PC-9 (cell line): Measurements from ENCODE around the gene SH3BP4. TPM values are rescaled to one million over a fixed set of nuclear protein-coding genes. Genes with fewer than 3 reads are reported as not detected.
A peak's percentile ranks its signal among the peaks of the same experiment; 100 is the strongest.

Experiments
- BruUV-seq: library from RNA; stranded (reverse); fragments of 400-500 nt; replicated peaks from 2 replicates; lab custom pipeline; 2021; lab: Mats Ljungman, UMichigan
- CTCF ChIA-PET: fragments of 300-600 bp; sonication (Branson Sonifier 250); formaldehyde crosslinking; loops from one replicate; lab custom pipeline; 2022; ENCODE audit warnings: antibody characterized with exemption; lab: Charles Lee
- POLR2A ChIA-PET: fragments of 300-600 bp; sonication (Branson Sonifier 250); formaldehyde crosslinking; loops from one replicate; lab custom pipeline; 2022; ENCODE audit warnings: antibody characterized with exemption; ENCODE audit not compliant: unreplicated experiment; lab: Charles Lee
- DNase-seq, 2 experiments: peaks; one replicate each; pipeline versions ENCODE4 v3.0.0 to v3.0.0-alpha.2; 2015 to 2022; ENCODE audit warnings: mixed read lengths in 1 of 2
- H2AFZ ChIP-seq: fragments of 200-600 bp; sonication (generic); 2 replicates; pipeline ENCODE4 v1.8.1; 2017; ENCODE audit warnings: antibody characterized with exemption
- H3F3A ChIP-seq: fragments of 200-600 bp; sonication (generic); 2 replicates; pipeline ENCODE4 v1.8.1; 2017; ENCODE audit warnings: antibody characterized with exemption, mild to moderate bottlenecking, low read depth; ENCODE audit not compliant: insufficient read depth
- H3K27ac ChIP-seq: fragments of 200-600 bp; sonication (generic); 2 replicates; pipeline ENCODE4 v1.6.1; 2016; ENCODE audit warnings: mixed run types
- H3K27me3 ChIP-seq: fragments of 200-600 bp; sonication (generic); 2 replicates; pipeline ENCODE4 v1.6.1; 2016; ENCODE audit warnings: low read depth, mixed run types; ENCODE audit not compliant: insufficient read depth
- H3K36me3 ChIP-seq: fragments of 200-600 bp; sonication (generic); 2 replicates; pipeline ENCODE4 v1.6.1; 2016; ENCODE audit warnings: low read depth, mixed run types
- H3K4me1 ChIP-seq: fragments of 200-600 bp; sonication (generic); replicated peaks from 2 replicates; pipeline ENCODE4 v1.6.1; 2016; ENCODE audit warnings: mixed run types; ENCODE audit not compliant: insufficient read depth
- H3K4me2 ChIP-seq: fragments of 200-600 bp; sonication (generic); 2 replicates; pipeline ENCODE4 v1.6.1; 2017; ENCODE audit warnings: mixed run types
- H3K4me3 ChIP-seq: fragments of 200-600 bp; sonication (generic); 2 replicates; pipeline ENCODE4 v1.6.1; 2016; ENCODE audit warnings: mixed run types
- H3K79me2 ChIP-seq: fragments of 200-600 bp; sonication (generic); 2 replicates; pipeline ENCODE4 v1.6.1; 2017; ENCODE audit warnings: low read depth, mixed run types
- H3K9me2 ChIP-seq: fragments of 200-600 bp; sonication (generic); 2 replicates; pipeline ENCODE4 v1.8.1; 2017; ENCODE audit warnings: mild to moderate bottlenecking; ENCODE audit not compliant: insufficient read depth
- H3K9me3 ChIP-seq: fragments of 200-600 bp; sonication (generic); 2 replicates; pipeline ENCODE4 v1.8.1; 2016; ENCODE audit warnings: low read depth; ENCODE audit not compliant: insufficient read depth
- H4K20me1 ChIP-seq: fragments of 200-600 bp; sonication (generic); 2 replicates; pipeline ENCODE4 v1.8.1; 2017; ENCODE audit not compliant: insufficient read depth
- EZH2 ChIP-seq: fragments of 200-600 bp; sonication (generic); IDR thresholded peaks from 2 replicates; pipeline ENCODE4 v1.8.0; 2017; ENCODE audit warnings: antibody characterized with exemption, low read depth
- intact Hi-C: fragments of 100-400 bp; cut with micrococcal nuclease; formaldehyde crosslinking; loops from one replicate; pipeline ENCODE4 v1.10.0; 2022; ENCODE audit not compliant: unreplicated experiment
- total RNA-seq: library from RNA; stranded (reverse); gene quantifications from 2 replicates; pipeline ENCODE4 v1.2.3, GENCODE V29; 2021
- TF ChIP-seq, protein P1 (sequence below): fragments of 200-600 bp; sonication (generic); conservative IDR thresholded peaks from 2 replicates; pipeline ENCODE4 v1.6.1; 2017; ENCODE audit warnings: mixed run types, antibody characterized with exemption, mild to moderate bottlenecking, moderate library complexity

Gene SH3BP4
- total RNA-seq, 1 experiment from 2014 or later, result 131 TPM

DNA sequence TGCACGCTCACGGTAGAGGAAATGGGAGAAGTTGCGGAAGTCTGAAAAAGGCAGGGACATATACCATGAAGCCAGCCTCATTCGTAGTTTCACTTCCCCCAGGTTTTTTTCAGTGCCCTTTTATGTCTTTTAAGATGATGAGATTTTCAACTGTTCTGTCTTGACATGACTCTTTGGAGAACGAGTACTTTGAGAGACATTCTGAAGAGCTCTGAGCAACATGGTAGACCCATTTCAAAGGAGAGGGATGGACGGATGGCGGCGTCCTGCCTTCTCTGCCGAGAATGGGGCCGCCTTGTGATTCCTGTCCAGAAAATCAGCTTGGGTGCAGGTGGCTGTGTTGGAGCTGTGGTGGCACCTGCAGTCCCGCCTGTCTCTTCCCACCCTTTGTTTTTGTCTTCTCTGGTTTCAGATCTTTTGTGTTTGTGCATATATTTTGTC, 41.7 kb downstream of the SH3BP4 start:
- Histone ChIP-seq H3K4me1 (peaks cover 44% of the 10 kb centered on the region), H3K27me3 (no peaks in the 10 kb centered on the region), H3F3A (peaks cover 11% of the 10 kb centered on the region; the same call in 1 of the 2 replicates), H4K20me1 (peaks cover 15% of the 10 kb centered on the region), H3K9me2 (no peaks in the 10 kb centered on the region), H3K27ac (no peak overlapping the region), H3K79me2 (peaks cover 99% of the 10 kb centered on the region), H3K4me3 (no peak overlapping the region), H3K36me3 (peaks cover 29% of the 10 kb centered on the region; the same call in 1 of the 2 replicates), H3K9me3 (no peaks in the 10 kb centered on the region), H2AFZ (no peak overlapping the region), H3K4me2 (no peak overlapping the region)
- CTCF ChIA-PET, result no interaction called here
- POLR2A ChIA-PET, result no interaction called here
- no peak for TF ChIP-seq EZH2
- TF ChIP-seq, protein P1, sequence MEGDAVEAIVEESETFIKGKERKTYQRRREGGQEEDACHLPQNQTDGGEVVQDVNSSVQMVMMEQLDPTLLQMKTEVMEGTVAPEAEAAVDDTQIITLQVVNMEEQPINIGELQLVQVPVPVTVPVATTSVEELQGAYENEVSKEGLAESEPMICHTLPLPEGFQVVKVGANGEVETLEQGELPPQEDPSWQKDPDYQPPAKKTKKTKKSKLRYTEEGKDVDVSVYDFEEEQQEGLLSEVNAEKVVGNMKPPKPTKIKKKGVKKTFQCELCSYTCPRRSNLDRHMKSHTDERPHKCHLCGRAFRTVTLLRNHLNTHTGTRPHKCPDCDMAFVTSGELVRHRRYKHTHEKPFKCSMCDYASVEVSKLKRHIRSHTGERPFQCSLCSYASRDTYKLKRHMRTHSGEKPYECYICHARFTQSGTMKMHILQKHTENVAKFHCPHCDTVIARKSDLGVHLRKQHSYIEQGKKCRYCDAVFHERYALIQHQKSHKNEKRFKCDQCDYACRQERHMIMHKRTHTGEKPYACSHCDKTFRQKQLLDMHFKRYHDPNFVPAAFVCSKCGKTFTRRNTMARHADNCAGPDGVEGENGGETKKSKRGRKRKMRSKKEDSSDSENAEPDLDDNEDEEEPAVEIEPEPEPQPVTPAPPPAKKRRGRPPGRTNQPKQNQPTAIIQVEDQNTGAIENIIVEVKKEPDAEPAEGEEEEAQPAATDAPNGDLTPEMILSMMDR, result no peak
- intact Hi-C loops, result no loop called here
- no TSS peak for BruUV-seq
- DNase-seq, result no peak

- Histone ChIP-seq H3F3A (peaks cover 6% of the 10 kb centered on the region; the same call in 1 of the 2 replicates), H3K27ac (peak overlapping the region; percentile 22; the same call in 1 of the 2 replicates), H4K20me1 (peaks cover 22% of the 10 kb centered on the region), H3K4me1 (peaks cover 36% of the 10 kb centered on the region), H3K27me3 (no peaks in the 10 kb centered on the region), H3K4me3 (no peak overlapping the region), H3K9me2 (no peaks in the 10 kb centered on the region), H3K36me3 (peaks cover 31% of the 10 kb centered on the region; the same call in 1 of the 2 replicates), H3K79me2 (peaks cover 99% of the 10 kb centered on the region), H3K4me2 (no peak overlapping the region), H3K9me3 (no peaks in the 10 kb centered on the region), H2AFZ (no peak overlapping the region)
- BruUV-seq, result TSS peak; percentile 5
- DNase-seq, result no peak
- CTCF ChIA-PET, result no interaction called here
- POLR2A ChIA-PET, result interaction anchor here (0.5 kb wide), 2 partner anchors 39 to 572 kb away, joined by 3 to 13 read pairs; no protein-coding TSS in a partner anchor
- no peak for TF ChIP-seq EZH2
- intact Hi-C loops, result loop anchor here (5.0 kb wide), 2 partner anchors 32 to 113 kb away; no protein-coding TSS in a partner anchor
Observed at GRCh38 chr2:234994438-234995321, 42.9 kb downstream of the SH3BP4 start.

- H3K9me2 ChIP-seq, result no peaks in the 10 kb centered on the region
- H3K4me2 ChIP-seq, result no peak overlapping the region
- no peak overlapping the region for H2AFZ ChIP-seq
- H3K36me3 ChIP-seq, result peaks cover 31% of the 10 kb centered on the region; the same call in 1 of the 2 replicates
- ChIA-PET POLR2A (interaction anchor here (0.6 to 0.7 kb wide), 2 partner anchors 14 to 32 kb away, joined by 3 to 6 read pairs; no protein-coding TSS in a partner anchor), CTCF (interaction anchor here (0.6 kb wide), 1 partner anchor 30 kb away, joined by 10 read pairs; no protein-coding TSS in a partner anchor)
- no peak for DNase-seq
- TF ChIP-seq EZH2, result no peak
- TF ChIP-seq, protein P1, result no peak
- H3K27ac ChIP-seq, result peak overlapping the region; percentile 22; the same call in 1 of the 2 replicates
- H3K79me2 ChIP-seq, result peaks cover 99% of the 10 kb centered on the region
- peaks cover 23% of the 10 kb centered on the region for H4K20me1 ChIP-seq
- H3K9me3 ChIP-seq, result no peaks in the 10 kb centered on the region
- no TSS peak for BruUV-seq
- intact Hi-C loops, result loop anchor here (1.0 to 5.0 kb wide), 3 partner anchors 32 to 112 kb away; no protein-coding TSS in a partner anchor
- H3K27me3 ChIP-seq, result no peaks in the 10 kb centered on the region
- H3F3A ChIP-seq, result peaks cover 6% of the 10 kb centered on the region; the same call in 1 of the 2 replicates
- no peak overlapping the region for H3K4me3 ChIP-seq
- peaks cover 36% of the 10 kb centered on the region for H3K4me1 ChIP-seq
Observed at GRCh38 chr2:234995332-234996068, 43.7 kb downstream of the SH3BP4 start.
